ENCODE results near the gene TMEM176A.

Gene TMEM176A

GRCh38 chr7:150828384-150828783 is 27.8 kb downstream of the TMEM176A start:
- DNase-seq (ENCODE audit: insufficient read length, low spot score): no peak
- FAIRE-seq: no peak

DNA sequence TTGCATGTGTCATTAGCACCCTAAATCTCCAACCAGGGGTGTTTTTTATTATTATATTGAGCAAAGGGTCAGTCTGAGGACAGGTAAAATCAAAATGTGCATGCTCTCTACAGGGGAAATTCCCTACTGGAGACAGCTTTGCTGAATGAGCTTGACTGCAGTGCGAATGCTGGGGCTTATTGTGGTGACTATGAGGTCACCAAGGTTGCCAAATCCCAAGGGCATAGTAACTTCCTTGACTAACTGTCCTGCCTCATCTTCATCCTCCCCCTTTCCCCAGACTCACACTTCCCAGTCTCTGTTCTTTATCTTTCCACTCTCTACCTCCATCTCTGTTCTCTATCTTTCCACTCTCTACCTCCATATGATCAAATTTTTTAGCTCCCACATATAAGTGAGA is 28.9 kb downstream of the TMEM176A start:
- no peak for FAIRE-seq
- TF ChIP-seq SPI1 (IDR thresholded peaks at IDR 0.05; ENCODE audit: low read depth, low read length) (no peak), POLR2A (IDR thresholded peaks at IDR 0.05; ENCODE audit: low read depth, low read length) (no peak), PAX5 (IDR thresholded peaks at IDR 0.05; ENCODE audit: insufficient read depth, low read length, severe bottlenecking) (no peak), POLR2AphosphoS5 (IDR thresholded peaks at IDR 0.05; ENCODE audit: low read depth, low read length) (no peak), TAF1 (IDR thresholded peaks at IDR 0.05; ENCODE audit: low read depth, low read length) (no peak), POU2F2 (IDR thresholded peaks at IDR 0.05; ENCODE audit: low read depth, low read length) (no peak)
- DNase-seq (ENCODE audit: insufficient read length, low spot score): no peak

More at GRCh38 chr7:150828384-150828783, 27.8 kb downstream of the TMEM176A start:
- TF ChIP-seq POLR2A (IDR thresholded peaks at IDR 0.05; ENCODE audit: low read depth, low read length): no peak
- TF ChIP-seq PAX5 (IDR thresholded peaks at IDR 0.05; ENCODE audit: insufficient read depth, low read length, severe bottlenecking): no peak
- TF ChIP-seq SPI1 (IDR thresholded peaks at IDR 0.05; ENCODE audit: low read depth, low read length): no peak
- no peak for TF ChIP-seq POU2F2 (IDR thresholded peaks at IDR 0.05; ENCODE audit: low read depth, low read length)
- no peak for TF ChIP-seq POLR2AphosphoS5 (IDR thresholded peaks at IDR 0.05; ENCODE audit: low read depth, low read length)

- FAIRE-seq: no peak
- DNase-seq (ENCODE audit: insufficient read length, low spot score): no peak
- no peak for TF ChIP-seq TAF1 (IDR thresholded peaks at IDR 0.05; ENCODE audit: low read depth, low read length)
Observed at GRCh38 chr7:150830937-150831336, 30.4 kb downstream of the TMEM176A start.

GRCh38 chr7:150831851-150832250 is 31.3 kb downstream of the TMEM176A start:
- FAIRE-seq (no peak), DNase-seq (ENCODE audit: insufficient read length, low spot score) (no peak)
- TF ChIP-seq POU2F2 (IDR thresholded peaks at IDR 0.05; ENCODE audit: low read depth, low read length) (no peak), PAX5 (IDR thresholded peaks at IDR 0.05; ENCODE audit: insufficient read depth, low read length, severe bottlenecking) (no peak), SPI1 (IDR thresholded peaks at IDR 0.05; ENCODE audit: low read depth, low read length) (no peak), POLR2AphosphoS5 (IDR thresholded peaks at IDR 0.05; ENCODE audit: low read depth, low read length) (no peak), TAF1 (IDR thresholded peaks at IDR 0.05; ENCODE audit: low read depth, low read length) (no peak), POLR2A (IDR thresholded peaks at IDR 0.05; ENCODE audit: low read depth, low read length) (no peak)

GRCh38 chr7:150835019-150835418 is 34.5 kb downstream of the TMEM176A start:
- no peak for TF ChIP-seq TAF1 (IDR thresholded peaks at IDR 0.05; ENCODE audit: low read depth, low read length)
- no peak for TF ChIP-seq POLR2AphosphoS5 (IDR thresholded peaks at IDR 0.05; ENCODE audit: low read depth, low read length)
- no peak for TF ChIP-seq PAX5 (IDR thresholded peaks at IDR 0.05; ENCODE audit: insufficient read depth, low read length, severe bottlenecking)
- no peak for TF ChIP-seq POLR2A (IDR thresholded peaks at IDR 0.05; ENCODE audit: low read depth, low read length)
- TF ChIP-seq SPI1 (IDR thresholded peaks at IDR 0.05; ENCODE audit: low read depth, low read length): no peak
- no peak for TF ChIP-seq POU2F2 (IDR thresholded peaks at IDR 0.05; ENCODE audit: low read depth, low read length)
- no peak for FAIRE-seq
- DNase-seq (ENCODE audit: insufficient read length, low spot score): no peak

GRCh38 chr7:150835702-150836280 is 35.2 kb downstream of the TMEM176A start:
- no peak for DNase-seq (ENCODE audit: insufficient read length, low spot score)
- TF ChIP-seq SPI1 (IDR thresholded peaks at IDR 0.05; ENCODE audit: low read depth, low read length) (no peak), POLR2A (IDR thresholded peaks at IDR 0.05; ENCODE audit: low read depth, low read length) (no peak), TAF1 (IDR thresholded peaks at IDR 0.05; ENCODE audit: low read depth, low read length) (no peak), PAX5 (IDR thresholded peaks at IDR 0.05; ENCODE audit: insufficient read depth, low read length, severe bottlenecking) (no peak), POLR2AphosphoS5 (IDR thresholded peaks at IDR 0.05; ENCODE audit: low read depth, low read length) (no peak), POU2F2 (IDR thresholded peaks at IDR 0.05; ENCODE audit: low read depth, low read length) (no peak)
- no peak for FAIRE-seq

- DNase-seq (ENCODE audit: insufficient read length, low spot score) (no peak), FAIRE-seq (no peak)
- TF ChIP-seq POLR2A (IDR thresholded peaks at IDR 0.05; ENCODE audit: low read depth, low read length): no peak
- no peak for TF ChIP-seq TAF1 (IDR thresholded peaks at IDR 0.05; ENCODE audit: low read depth, low read length)
- TF ChIP-seq SPI1 (IDR thresholded peaks at IDR 0.05; ENCODE audit: low read depth, low read length): no peak
- TF ChIP-seq POU2F2 (IDR thresholded peaks at IDR 0.05; ENCODE audit: low read depth, low read length): no peak
- no peak for TF ChIP-seq PAX5 (IDR thresholded peaks at IDR 0.05; ENCODE audit: insufficient read depth, low read length, severe bottlenecking)
- TF ChIP-seq POLR2AphosphoS5 (IDR thresholded peaks at IDR 0.05; ENCODE audit: low read depth, low read length): no peak
Observed at GRCh38 chr7:150838965-150839650, 38.5 kb downstream of the TMEM176A start.

- DNase-seq (ENCODE audit: insufficient read length, low spot score) (no peak), FAIRE-seq (no peak)
- TF ChIP-seq SPI1 (IDR thresholded peaks at IDR 0.05; ENCODE audit: low read depth, low read length): no peak
- no peak for TF ChIP-seq POU2F2 (IDR thresholded peaks at IDR 0.05; ENCODE audit: low read depth, low read length)
- TF ChIP-seq POLR2AphosphoS5 (IDR thresholded peaks at IDR 0.05; ENCODE audit: low read depth, low read length): no peak
- TF ChIP-seq PAX5 (IDR thresholded peaks at IDR 0.05; ENCODE audit: insufficient read depth, low read length, severe bottlenecking): no peak
Observed at GRCh38 chr7:150842018-150842417, 41.4 kb downstream of the TMEM176A start.

- no peak for FAIRE-seq
- TF ChIP-seq POU2F2 (IDR thresholded peaks at IDR 0.05; ENCODE audit: low read depth, low read length): no peak
- no peak for TF ChIP-seq SPI1 (IDR thresholded peaks at IDR 0.05; ENCODE audit: low read depth, low read length)
- TF ChIP-seq PAX5 (IDR thresholded peaks at IDR 0.05; ENCODE audit: insufficient read depth, low read length, severe bottlenecking): no peak
- no peak for TF ChIP-seq TAF1 (IDR thresholded peaks at IDR 0.05; ENCODE audit: low read depth, low read length)
- no peak for TF ChIP-seq POLR2A (IDR thresholded peaks at IDR 0.05; ENCODE audit: low read depth, low read length)
- no peak for TF ChIP-seq POLR2AphosphoS5 (IDR thresholded peaks at IDR 0.05; ENCODE audit: low read depth, low read length)
- DNase-seq (ENCODE audit: insufficient read length, low spot score): no peak
Observed at GRCh38 chr7:150842716-150843115, 42.1 kb downstream of the TMEM176A start.

- no peak for FAIRE-seq
- TF ChIP-seq POU2F2 (IDR thresholded peaks at IDR 0.05; ENCODE audit: low read depth, low read length): no peak
- no peak for TF ChIP-seq TAF1 (IDR thresholded peaks at IDR 0.05; ENCODE audit: low read depth, low read length)
- TF ChIP-seq POLR2A (IDR thresholded peaks at IDR 0.05; ENCODE audit: low read depth, low read length): no peak
- TF ChIP-seq PAX5 (IDR thresholded peaks at IDR 0.05; ENCODE audit: insufficient read depth, low read length, severe bottlenecking): no peak
- no peak for TF ChIP-seq SPI1 (IDR thresholded peaks at IDR 0.05; ENCODE audit: low read depth, low read length)
- no peak for TF ChIP-seq POLR2AphosphoS5 (IDR thresholded peaks at IDR 0.05; ENCODE audit: low read depth, low read length)
- DNase-seq (ENCODE audit: insufficient read length, low spot score): no peak
Observed at GRCh38 chr7:150845421-150845861, 44.9 kb downstream of the TMEM176A start.

Data from GM12891 (cell line).